ENCODE results near the gene KIZ. TPM values are rescaled to one million over a fixed set of nuclear protein-coding genes. Genes with fewer than 3 reads are reported as not detected.

Gene KIZ
- total and polyA plus RNA-seq, 2 donors (not counting 1 experiment from before 2014, with no cell fraction given) = 19.7 to 40.4 TPM

- Histone ChIP-seq H3K27ac (ENCODE audit: low read length in 2 of 2) (no peak overlapping the region), H3K4me2 (replicated peaks; ENCODE audit: low read depth, low read length, poor library complexity, severe bottlenecking) (no peak overlapping the region), H3K4me1 (ENCODE audit: control insufficient read depth in 2 of 2, insufficient read depth in 2 of 2, low read length in 2 of 2) (no peaks in the 10 kb centered on the region), H3K27me3 (replicated peaks in 1 of 4; ENCODE audit: control extremely low read depth in 1 of 4, control insufficient read depth in 3 of 4, insufficient read depth in 4 of 4, low read length in 3 of 4) (peaks cover 0 to 19% (median 2%) of the 10 kb centered on the region in 4 experiments), H3K36me3 (replicated peaks in 1 of 2; ENCODE audit: control extremely low read depth in 1 of 2, control insufficient read depth in 1 of 2, extremely low read depth in 1 of 2, insufficient read depth in 2 of 2, low read length in 1 of 2) (no peaks in the 10 kb centered on the region), H2AFZ (ENCODE audit: insufficient read depth, low read depth, low read length, poor library complexity, severe bottlenecking) (no peak overlapping the region), H4K20me1 (ENCODE audit: control insufficient read depth, insufficient read depth, low read length, poor library complexity, severe bottlenecking) (no peaks in the 10 kb centered on the region), H3K4me3 (ENCODE audit: control extremely low read depth in 1 of 5, extremely low read depth in 1 of 5, insufficient read depth in 1 of 5, low read depth in 2 of 5, low read length in 4 of 5) (no peak overlapping the region), H3K9me3 (ENCODE audit: control extremely low read depth in 1 of 3, control insufficient read depth in 2 of 3, insufficient read depth in 1 of 3, low read length in 2 of 3) (peaks cover 0 to 5% (median 0%) of the 10 kb centered on the region in 3 donors), H3K9ac (ENCODE audit: low read length) (no peak overlapping the region), H3K79me2 (ENCODE audit: control insufficient read depth, insufficient read depth, low read length) (no peaks in the 10 kb centered on the region)
- Mint-ChIP-seq H3K4me3 (no peak overlapping the region), H3K9me3 (ENCODE audit: insufficient read depth) (no peaks in the 10 kb centered on the region), H3K27me3 (peaks cover 26% of the 10 kb centered on the region), H3K4me1 (no peaks in the 10 kb centered on the region), H3K27ac (no peak overlapping the region)
- WGBS (ENCODE audit: insufficient coverage) = no CpG with 5 or more reads among the region's 3 CpGs
- ChIA-PET POLR2A (no interaction called here), CTCF (no interaction called here)
- intact Hi-C loops (cut with micrococcal nuclease) = loop anchor here (5.0 kb wide), 1 partner anchor 1200 kb away; no protein-coding TSS in a partner anchor
- no peak for TF ChIP-seq EZH2 (IDR thresholded peaks at IDR 0.05; ENCODE audit: borderline replicate concordance, insufficient read depth, low read depth, low read length, poor library complexity, severe bottlenecking)
- no peak for TF ChIP-seq CTCF (IDR thresholded peaks at IDR 0.05)
- ATAC-seq (ENCODE audit: low read depth) (no peak), DNase-seq (no peak)
Measured at GRCh38 chr20:21272679-21273078, 146.8 kb downstream of the KIZ start.

- H3K27ac Mint-ChIP-seq = no peak overlapping the region
- H3K79me2 ChIP-seq (ENCODE audit: control insufficient read depth, insufficient read depth, low read length) = no peaks in the 10 kb centered on the region
- DNase-seq = no peak
- no peak overlapping the region for H3K4me3 Mint-ChIP-seq
- peaks cover 0 to 5% (median 0%) of the 10 kb centered on the region in 3 donors for H3K9me3 ChIP-seq (ENCODE audit: control extremely low read depth in 1 of 3, control insufficient read depth in 2 of 3, insufficient read depth in 1 of 3, low read length in 2 of 3)
- TF ChIP-seq EZH2 (IDR thresholded peaks at IDR 0.05; ENCODE audit: borderline replicate concordance, insufficient read depth, low read depth, low read length, poor library complexity, severe bottlenecking) (no peak), CTCF (IDR thresholded peaks at IDR 0.05) (no peak)
- CTCF ChIA-PET = interaction anchor here (0.9 kb wide), 1 partner anchor 38 kb away, joined by 3 read pairs; no protein-coding TSS in a partner anchor
- H4K20me1 ChIP-seq (ENCODE audit: control insufficient read depth, insufficient read depth, low read length, poor library complexity, severe bottlenecking) = no peaks in the 10 kb centered on the region
- no peaks in the 10 kb centered on the region for H3K4me1 Mint-ChIP-seq
- POLR2A ChIA-PET = no interaction called here
- no peak overlapping the region for H3K4me3 ChIP-seq (ENCODE audit: control extremely low read depth in 1 of 5, extremely low read depth in 1 of 5, insufficient read depth in 1 of 5, low read depth in 2 of 5, low read length in 4 of 5)
- H2AFZ ChIP-seq (ENCODE audit: insufficient read depth, low read depth, low read length, poor library complexity, severe bottlenecking) = no peak overlapping the region
- H3K4me1 ChIP-seq (ENCODE audit: control insufficient read depth in 2 of 2, insufficient read depth in 2 of 2, low read length in 2 of 2) = no peaks in the 10 kb centered on the region
- no peaks in the 10 kb centered on the region for H3K36me3 ChIP-seq (replicated peaks in 1 of 2; ENCODE audit: control extremely low read depth in 1 of 2, control insufficient read depth in 1 of 2, extremely low read depth in 1 of 2, insufficient read depth in 2 of 2, low read length in 1 of 2)
- ATAC-seq (ENCODE audit: low read depth) = no peak
- H3K9me3 Mint-ChIP-seq (ENCODE audit: insufficient read depth) = no peaks in the 10 kb centered on the region
- H3K9ac ChIP-seq (ENCODE audit: low read length) = no peak overlapping the region
- no peak overlapping the region for H3K27ac ChIP-seq (ENCODE audit: low read length in 2 of 2)
- H3K27me3 ChIP-seq (replicated peaks in 1 of 4; ENCODE audit: control extremely low read depth in 1 of 4, control insufficient read depth in 3 of 4, insufficient read depth in 4 of 4, low read length in 3 of 4) = peaks cover 0 to 19% (median 2%) of the 10 kb centered on the region in 4 experiments
- 96% methylated on average over 8 of the region's 8 CpGs for WGBS (ENCODE audit: insufficient coverage)
- peaks cover 29% of the 10 kb centered on the region for H3K27me3 Mint-ChIP-seq
- intact Hi-C loops (cut with micrococcal nuclease) = loop anchor here (5.0 kb wide), 1 partner anchor 1202 kb away; no protein-coding TSS in a partner anchor
- no peak overlapping the region for H3K4me2 ChIP-seq (replicated peaks; ENCODE audit: low read depth, low read length, poor library complexity, severe bottlenecking)
Measured at GRCh38 chr20:21273755-21274386, 148.0 kb downstream of the KIZ start.
